Activated naive CD8-positive, alpha-beta T cell treated with anti-CD3 and anti-CD28 coated beads, Interleukin-2, amount 50 U/mL, for 24 hours (primary cell): ENCODE data around the gene VSTM4.
A peak's percentile ranks its signal among the peaks of the same experiment; 100 is the strongest.

Source experiments
- ATAC-seq: fragments of 150-1000 bp; cut with Tn5 transposase; one replicate; pipeline ENCODE4 v1.10.0; 2021
- DNase-seq: peaks from one replicate; pipeline ENCODE4 v3.0.0; 2021
- H3K27ac Mint-ChIP-seq: one replicate; pipeline ENCODE4 v1.8.0; 2021; ENCODE audit warnings: mild to moderate bottlenecking, mixed read lengths
- H3K27me3 Mint-ChIP-seq: one replicate; pipeline ENCODE4 v1.8.0; 2021; ENCODE audit warnings: mixed read lengths
- H3K36me3 Mint-ChIP-seq: one replicate; pipeline ENCODE4 v1.8.0; 2021; ENCODE audit warnings: low read depth, mixed read lengths
- H3K4me1 Mint-ChIP-seq: one replicate; pipeline ENCODE4 v1.8.0; 2021; ENCODE audit warnings: mixed read lengths
- H3K4me3 Mint-ChIP-seq: one replicate; pipeline ENCODE4 v1.8.0; 2021; ENCODE audit warnings: mild to moderate bottlenecking, moderate library complexity, mixed read lengths
- H3K9me3 Mint-ChIP-seq: one replicate; pipeline ENCODE4 v1.8.0; 2021; ENCODE audit warnings: mixed read lengths

Gene VSTM4

DNA sequence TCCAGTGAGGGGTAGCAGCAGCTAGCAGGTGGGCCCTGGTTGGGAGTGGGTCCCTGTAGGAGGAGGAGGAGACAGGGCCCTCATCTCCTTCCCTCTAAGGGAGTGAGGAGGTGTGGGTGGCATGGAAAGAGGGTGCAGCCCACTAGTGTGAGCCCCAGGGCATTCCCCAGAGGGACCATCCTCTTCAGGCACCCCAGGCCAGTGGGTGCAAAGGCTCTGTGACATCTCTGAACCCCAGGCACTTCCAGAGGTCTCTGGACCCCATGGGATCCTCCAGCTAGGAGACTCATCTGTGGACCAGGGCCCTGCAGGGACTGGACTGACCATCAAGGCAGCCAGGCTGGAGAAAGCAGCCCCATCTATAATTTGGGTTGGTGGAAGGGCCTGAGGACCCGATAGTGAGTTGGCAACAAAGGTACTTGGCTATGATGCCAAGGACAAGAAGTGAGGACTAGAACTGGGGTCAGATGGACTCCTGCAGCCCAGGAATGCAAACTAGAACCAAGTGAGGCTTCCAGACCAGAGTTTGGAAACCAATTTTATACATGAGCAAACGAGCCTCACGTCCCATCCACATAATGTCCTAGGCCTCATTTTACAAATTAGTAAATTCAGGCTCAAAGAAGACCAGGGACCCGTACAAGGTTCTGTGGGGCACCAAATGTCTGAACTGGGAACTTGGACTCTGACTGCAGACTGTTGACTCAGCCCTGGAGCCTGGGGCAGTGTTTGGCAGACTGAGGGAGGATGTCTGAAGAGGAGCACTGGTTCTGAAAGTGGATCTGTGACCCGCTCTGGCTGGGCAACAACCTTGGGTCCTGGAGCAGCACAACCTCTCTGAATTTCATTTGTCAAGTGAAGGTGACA lies 1.4 kb upstream of the VSTM4 start:
- ATAC-seq (no peak), DNase-seq (no peak)
- H3K9me3 Mint-ChIP-seq = no peaks in the 10 kb centered on the region
- H3K27me3 Mint-ChIP-seq = peaks cover 29% of the 10 kb centered on the region
- H3K4me3 Mint-ChIP-seq = no peak overlapping the region
- H3K36me3 Mint-ChIP-seq = no peaks in the 10 kb centered on the region
- H3K27ac Mint-ChIP-seq = no peak overlapping the region
- H3K4me1 Mint-ChIP-seq = peaks cover 5% of the 10 kb centered on the region

DNA sequence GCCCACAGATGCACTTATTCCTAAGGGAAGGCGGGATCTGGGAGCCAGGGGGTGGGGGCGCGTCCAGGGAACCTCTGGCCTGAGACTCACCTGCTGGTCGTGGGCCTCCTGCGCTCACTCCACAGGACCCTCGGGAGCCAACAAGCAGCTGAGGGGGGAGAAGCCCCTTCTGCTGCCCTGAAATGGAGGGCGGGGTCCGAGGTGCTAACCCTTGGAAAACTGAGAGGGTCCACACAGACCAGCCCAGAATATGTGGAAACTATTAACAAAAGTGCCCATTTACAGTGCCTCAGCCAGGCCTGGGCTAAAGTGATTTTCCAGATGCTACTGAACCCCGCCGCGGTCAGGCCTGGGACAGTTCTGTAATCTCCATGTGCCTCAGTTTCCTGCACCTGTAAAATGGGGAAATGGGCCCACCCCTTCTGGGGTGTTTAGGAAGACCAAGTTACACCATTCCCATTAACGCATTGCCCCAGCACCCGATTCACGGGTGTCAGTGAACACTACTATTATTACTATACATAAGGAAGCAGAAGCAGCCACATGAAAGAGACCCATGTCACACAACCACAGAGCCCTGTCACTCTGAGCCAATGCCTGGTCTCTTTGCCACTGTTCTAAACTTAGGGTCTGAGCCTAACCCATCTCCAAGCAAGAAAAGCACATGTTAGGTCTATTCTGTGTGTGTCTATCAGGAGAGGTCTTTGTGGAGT lies 630 bp upstream of the VSTM4 start:
- Mint-ChIP-seq H3K4me3 (no peak overlapping the region), H3K9me3 (no peaks in the 10 kb centered on the region), H3K27me3 (peaks cover 27% of the 10 kb centered on the region), H3K36me3 (no peaks in the 10 kb centered on the region), H3K4me1 (peaks cover 5% of the 10 kb centered on the region), H3K27ac (no peak overlapping the region)
- DNase-seq = no peak
- no peak for ATAC-seq

- DNase-seq (no peak), ATAC-seq (no peak)
- Mint-ChIP-seq H3K36me3 (no peaks in the 10 kb centered on the region), H3K27me3 (peaks cover 27% of the 10 kb centered on the region), H3K27ac (no peak overlapping the region), H3K9me3 (no peaks in the 10 kb centered on the region), H3K4me1 (peaks cover 5% of the 10 kb centered on the region), H3K4me3 (peak overlapping the region; percentile 46)
Measured at GRCh38 chr10:49114718-49115014, 656 bp downstream of the VSTM4 start.

DNA sequence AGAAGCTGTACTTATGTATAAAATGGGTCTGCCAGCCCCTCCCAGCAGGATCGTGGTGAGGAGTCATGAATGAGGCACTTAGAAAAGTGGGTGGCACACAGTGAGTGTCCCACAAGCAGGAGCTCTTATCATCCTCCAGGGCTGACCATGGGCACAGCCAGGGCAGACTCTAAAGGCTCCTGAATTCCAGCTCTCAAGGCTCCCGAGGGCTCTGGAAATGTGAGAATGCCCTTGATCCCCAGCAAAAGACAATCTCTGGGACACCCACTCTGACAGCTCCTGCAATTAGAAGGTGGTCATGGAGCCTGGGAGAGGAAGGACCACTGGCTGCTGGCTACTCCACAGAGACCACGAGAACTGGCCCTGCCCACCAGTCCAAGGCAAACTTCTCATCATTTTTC lies 1.6 kb downstream of the VSTM4 start:
- Mint-ChIP-seq H3K4me1 (peaks cover 5% of the 10 kb centered on the region), H3K9me3 (no peaks in the 10 kb centered on the region), H3K4me3 (no peak overlapping the region), H3K27me3 (peaks cover 27% of the 10 kb centered on the region), H3K36me3 (no peaks in the 10 kb centered on the region), H3K27ac (no peak overlapping the region)
- DNase-seq = no peak
- ATAC-seq = no peak

DNA sequence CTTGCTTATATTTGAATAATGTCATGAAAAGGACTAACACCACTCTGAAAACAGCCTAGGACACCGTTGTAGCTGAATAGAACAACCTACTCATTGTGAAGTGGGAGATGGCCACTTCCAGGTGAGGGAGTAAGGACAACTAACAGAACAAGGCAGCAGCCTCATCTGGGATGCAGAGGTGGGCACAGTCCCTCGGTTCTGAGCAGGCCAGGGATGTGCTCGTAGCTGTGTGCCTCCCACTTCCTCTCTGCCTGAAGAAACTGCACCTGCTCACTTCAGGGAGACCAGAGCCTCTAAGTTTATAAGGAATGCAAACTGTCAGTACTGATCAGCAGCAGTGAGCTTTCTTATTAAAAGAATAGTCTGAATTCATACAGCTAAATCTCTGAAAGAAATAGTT lies 2.5 kb downstream of the VSTM4 start:
- H3K9me3 Mint-ChIP-seq = no peaks in the 10 kb centered on the region
- H3K27ac Mint-ChIP-seq = no peak overlapping the region
- no peak overlapping the region for H3K4me3 Mint-ChIP-seq
- H3K4me1 Mint-ChIP-seq = peaks cover 5% of the 10 kb centered on the region
- peaks cover 24% of the 10 kb centered on the region for H3K27me3 Mint-ChIP-seq
- DNase-seq (no peak), ATAC-seq (no peak)
- H3K36me3 Mint-ChIP-seq = no peaks in the 10 kb centered on the region

- Mint-ChIP-seq H3K9me3 (no peaks in the 10 kb centered on the region), H3K27me3 (peaks cover 24% of the 10 kb centered on the region), H3K36me3 (no peaks in the 10 kb centered on the region), H3K27ac (no peak overlapping the region), H3K4me1 (peaks cover 5% of the 10 kb centered on the region), H3K4me3 (no peak overlapping the region)
- no peak for DNase-seq
- no peak for ATAC-seq
Measured at GRCh38 chr10:49112098-49112497, 3.2 kb downstream of the VSTM4 start.

DNA sequence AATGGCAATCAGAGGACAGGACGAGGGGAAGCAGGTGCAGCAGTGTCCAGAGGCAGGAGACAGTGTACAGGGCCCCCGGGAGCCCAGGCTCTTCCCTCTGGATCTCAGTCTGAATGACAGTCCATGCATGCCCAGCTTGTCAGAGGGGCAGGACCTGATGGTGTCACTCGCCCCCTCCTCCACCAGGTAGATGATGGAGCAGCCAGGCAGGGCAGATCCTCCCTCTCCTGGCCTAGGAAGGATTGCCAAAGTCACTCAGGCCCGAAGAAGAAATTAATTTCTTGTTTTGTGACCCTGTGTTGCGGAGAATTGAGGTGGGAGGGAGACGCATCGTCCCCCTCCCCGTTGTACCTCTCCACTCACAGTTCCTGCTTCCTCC lies 4.0 kb downstream of the VSTM4 start:
- Mint-ChIP-seq H3K4me3 (no peak overlapping the region), H3K36me3 (no peaks in the 10 kb centered on the region), H3K9me3 (no peaks in the 10 kb centered on the region)

GRCh38 chr10:49110684-49111319 lies 4.5 kb downstream of the VSTM4 start:
- Mint-ChIP-seq H3K36me3 (no peaks in the 10 kb centered on the region), H3K27ac (no peak overlapping the region), H3K4me3 (no peak overlapping the region), H3K27me3 (peaks cover 18% of the 10 kb centered on the region), H3K4me1 (peaks cover 5% of the 10 kb centered on the region), H3K9me3 (no peaks in the 10 kb centered on the region)
- DNase-seq (no peak), ATAC-seq (no peak)

More for the DNA sequence above, 4.0 kb downstream of the VSTM4 start:
- Mint-ChIP-seq H3K4me1 (peaks cover 5% of the 10 kb centered on the region), H3K27me3 (peaks cover 23% of the 10 kb centered on the region), H3K27ac (no peak overlapping the region)
- no peak for DNase-seq
- ATAC-seq = no peak

- H3K4me3 Mint-ChIP-seq = no peak overlapping the region
- H3K4me1 Mint-ChIP-seq = peaks cover 4% of the 10 kb centered on the region
- peaks cover 19% of the 10 kb centered on the region for H3K27me3 Mint-ChIP-seq
- H3K9me3 Mint-ChIP-seq = no peaks in the 10 kb centered on the region
- no peak for DNase-seq
- no peaks in the 10 kb centered on the region for H3K36me3 Mint-ChIP-seq
- ATAC-seq = no peak
- H3K27ac Mint-ChIP-seq = no peak overlapping the region
Measured at GRCh38 chr10:49109669-49110340, 5.5 kb downstream of the VSTM4 start.

DNA sequence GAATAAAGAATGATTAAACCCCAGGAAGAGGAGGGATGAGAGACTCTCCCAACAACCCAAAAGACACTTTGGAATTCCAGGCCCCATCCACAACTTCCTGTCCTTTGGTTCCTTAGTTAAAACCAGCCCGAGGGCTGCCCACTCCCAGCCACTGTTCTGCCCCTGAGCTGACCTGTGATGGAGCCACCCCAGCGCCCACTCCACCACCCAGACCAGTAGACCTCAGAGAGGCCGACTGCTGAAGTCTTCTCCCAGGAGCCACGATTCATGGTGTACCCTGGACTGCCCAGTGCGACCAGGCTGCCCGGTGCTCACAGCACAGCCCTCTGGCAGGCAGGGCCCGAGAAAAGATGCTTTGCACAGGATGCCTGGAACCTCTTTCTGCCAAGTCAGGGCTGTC lies 6.7 kb downstream of the VSTM4 start:
- Mint-ChIP-seq H3K9me3 (no peaks in the 10 kb centered on the region), H3K27ac (no peak overlapping the region), H3K27me3 (peaks cover 12% of the 10 kb centered on the region), H3K4me1 (no peaks in the 10 kb centered on the region), H3K4me3 (no peak overlapping the region), H3K36me3 (no peaks in the 10 kb centered on the region)
- ATAC-seq = no peak
- no peak for DNase-seq

- Mint-ChIP-seq H3K36me3 (no peaks in the 10 kb centered on the region), H3K27ac (no peak overlapping the region), H3K9me3 (no peaks in the 10 kb centered on the region), H3K27me3 (peaks cover 13% of the 10 kb centered on the region), H3K4me3 (no peak overlapping the region), H3K4me1 (no peaks in the 10 kb centered on the region)
- ATAC-seq (no peak), DNase-seq (no peak)
Measured at GRCh38 chr10:49107887-49108267, 7.4 kb downstream of the VSTM4 start.

DNA sequence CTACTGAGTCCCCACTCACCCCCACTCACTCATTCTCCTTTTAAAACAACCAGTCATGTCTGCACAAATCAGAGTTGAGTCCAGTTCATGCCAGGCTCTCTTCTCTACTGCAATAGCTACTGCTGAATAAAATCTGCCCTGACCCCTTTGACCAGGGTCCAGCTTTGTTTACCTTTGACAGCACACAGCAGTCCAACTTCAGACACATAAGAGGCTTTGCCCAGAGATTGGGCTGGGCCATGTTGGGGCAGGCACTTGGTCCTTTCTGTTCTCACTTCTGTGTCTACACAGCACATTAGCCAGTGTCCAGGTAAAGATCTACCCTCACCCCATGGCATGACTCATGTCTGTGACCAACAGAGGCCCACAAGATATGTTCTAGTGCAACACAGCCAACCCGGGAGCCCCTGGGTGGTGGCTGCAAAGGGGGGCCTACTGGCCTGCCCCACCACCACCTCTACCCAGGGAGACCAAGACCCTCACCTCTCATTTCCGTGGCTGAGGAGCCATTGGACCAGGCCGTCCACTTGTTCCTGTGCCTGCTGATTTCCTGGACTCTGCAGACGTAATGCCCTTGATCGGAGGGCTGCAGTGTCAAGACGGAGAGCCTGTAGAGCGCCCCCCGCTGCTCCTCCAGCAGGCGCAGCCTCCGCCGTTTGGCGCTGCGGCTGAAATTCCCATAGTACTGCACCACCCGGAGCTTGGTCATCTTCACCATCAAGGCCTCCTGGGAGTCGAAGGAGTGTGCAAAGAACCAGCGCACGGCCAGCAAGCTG lies 8.0 kb downstream of the VSTM4 start:
- Mint-ChIP-seq H3K4me1 (no peaks in the 10 kb centered on the region), H3K4me3 (no peak overlapping the region), H3K27ac (no peak overlapping the region), H3K27me3 (peaks cover 16% of the 10 kb centered on the region), H3K36me3 (no peaks in the 10 kb centered on the region), H3K9me3 (no peaks in the 10 kb centered on the region)
- DNase-seq = no peak
- ATAC-seq = no peak

- DNase-seq (no peak), ATAC-seq (no peak)
- Mint-ChIP-seq H3K27me3 (peaks cover 19% of the 10 kb centered on the region), H3K36me3 (no peaks in the 10 kb centered on the region), H3K27ac (no peak overlapping the region), H3K9me3 (no peaks in the 10 kb centered on the region), H3K4me1 (no peaks in the 10 kb centered on the region), H3K4me3 (no peak overlapping the region)
Measured at GRCh38 chr10:49106451-49106850, 8.9 kb downstream of the VSTM4 start.

- Mint-ChIP-seq H3K27me3 (peaks cover 19% of the 10 kb centered on the region), H3K27ac (no peak overlapping the region), H3K4me3 (no peak overlapping the region), H3K36me3 (no peaks in the 10 kb centered on the region), H3K9me3 (no peaks in the 10 kb centered on the region), H3K4me1 (no peaks in the 10 kb centered on the region)
- ATAC-seq (no peak), DNase-seq (no peak)
Measured at GRCh38 chr10:49105076-49105475, 10.2 kb downstream of the VSTM4 start.
